Progenitor cell of endocrine pancreas (in vitro differentiated cells): Measurements from ENCODE around the gene AHRR. TPM values are rescaled to one million over a fixed set of nuclear protein-coding genes. Genes with fewer than 3 reads are reported as not detected.

Source experiments
- DNase-seq: peaks from one replicate; pipeline ENCODE4 v3.0.0; 2021; ENCODE audit warnings: low spot score; ENCODE audit not compliant: unreplicated experiment
- H3K27ac Mint-ChIP-seq: 2 replicates; pipeline ENCODE4 v1.8.0; 2021; ENCODE audit warnings: mild to moderate bottlenecking, moderate library complexity, mixed read lengths
- H3K27me3 Mint-ChIP-seq: 2 replicates; pipeline ENCODE4 v1.8.0; 2021; ENCODE audit warnings: mixed read lengths
- H3K36me3 Mint-ChIP-seq: 2 replicates; pipeline ENCODE4 v1.8.0; 2022; ENCODE audit warnings: mixed read lengths; ENCODE audit not compliant: insufficient read depth
- H3K4me1 Mint-ChIP-seq: 2 replicates; pipeline ENCODE4 v1.8.0; 2021; ENCODE audit warnings: low read depth, mixed read lengths
- H3K4me3 Mint-ChIP-seq: 2 replicates; pipeline ENCODE4 v1.8.0; 2021; ENCODE audit warnings: low read depth, mild to moderate bottlenecking, moderate library complexity, mixed read lengths
- H3K9me3 Mint-ChIP-seq: 2 replicates; pipeline ENCODE4 v1.8.0; 2021; ENCODE audit warnings: low read depth, mixed read lengths
- total RNA-seq: library from RNA; stranded (reverse); gene quantifications from 2 replicates; pipeline ENCODE4 v1.2.1, GENCODE V29; 2021
- TF ChIP-seq, protein P1 (sequence below): fragments of 200-600 bp; sonication (generic); IDR thresholded peaks from one replicate; pipeline ENCODE4 v1.5.0; 2021; ENCODE audit warnings: antibody characterized with exemption, mild to moderate bottlenecking; ENCODE audit not compliant: unreplicated experiment

Gene AHRR
- total RNA-seq, 1 donor from 2014 or later = 1.3 TPM

DNA sequence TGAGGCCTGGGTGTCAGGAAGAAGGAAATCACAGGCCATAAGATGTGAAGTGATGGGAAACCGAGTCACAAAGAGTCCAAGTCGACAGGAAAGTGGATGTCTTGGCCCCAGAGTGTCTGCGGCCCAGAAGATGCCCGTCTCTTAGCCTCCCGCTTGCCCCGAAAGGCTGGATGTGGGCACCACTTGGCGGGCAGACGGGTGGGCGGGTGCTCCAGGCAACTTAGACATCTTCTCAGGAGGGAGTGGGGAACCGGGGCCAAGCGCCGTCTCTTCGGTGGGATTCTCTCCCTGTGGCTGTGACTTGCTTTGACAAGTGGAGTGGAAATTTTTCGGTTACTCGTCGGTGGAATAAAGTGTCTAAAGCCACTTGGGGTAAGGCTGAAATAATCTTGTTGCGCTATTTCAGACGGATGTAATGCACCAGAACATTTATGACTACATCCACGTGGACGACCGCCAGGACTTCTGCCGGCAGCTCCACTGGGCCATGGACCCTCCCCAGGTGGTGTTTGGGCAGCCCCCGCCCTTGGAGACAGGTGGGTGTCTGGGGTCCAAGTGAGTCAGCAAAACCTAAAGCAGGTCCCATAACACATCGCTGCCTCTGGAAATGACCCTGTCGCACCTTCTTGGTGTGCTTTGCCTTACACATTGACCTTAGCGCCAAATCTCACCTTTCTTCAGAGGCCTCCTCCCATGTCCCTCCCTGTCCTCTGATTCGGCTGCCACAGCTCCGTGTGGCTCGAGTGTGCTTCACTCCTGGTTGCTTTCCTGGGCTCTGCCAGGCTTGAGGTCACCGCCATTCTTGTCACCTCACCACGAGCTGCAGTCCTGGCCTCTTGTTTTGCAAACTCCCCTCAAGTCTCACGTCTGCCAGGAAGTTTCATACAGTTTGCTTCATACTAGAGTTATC lies 101.1 kb downstream of the AHRR start:
- Mint-ChIP-seq H3K27ac (no peak overlapping the region), H3K36me3 (no peaks in the 10 kb centered on the region), H3K4me1 (no peaks in the 10 kb centered on the region), H3K9me3 (peaks cover 10% of the 10 kb centered on the region), H3K27me3 (no peaks in the 10 kb centered on the region), H3K4me3 (no peak overlapping the region)
- no peak for DNase-seq
- TF ChIP-seq, protein P1, sequence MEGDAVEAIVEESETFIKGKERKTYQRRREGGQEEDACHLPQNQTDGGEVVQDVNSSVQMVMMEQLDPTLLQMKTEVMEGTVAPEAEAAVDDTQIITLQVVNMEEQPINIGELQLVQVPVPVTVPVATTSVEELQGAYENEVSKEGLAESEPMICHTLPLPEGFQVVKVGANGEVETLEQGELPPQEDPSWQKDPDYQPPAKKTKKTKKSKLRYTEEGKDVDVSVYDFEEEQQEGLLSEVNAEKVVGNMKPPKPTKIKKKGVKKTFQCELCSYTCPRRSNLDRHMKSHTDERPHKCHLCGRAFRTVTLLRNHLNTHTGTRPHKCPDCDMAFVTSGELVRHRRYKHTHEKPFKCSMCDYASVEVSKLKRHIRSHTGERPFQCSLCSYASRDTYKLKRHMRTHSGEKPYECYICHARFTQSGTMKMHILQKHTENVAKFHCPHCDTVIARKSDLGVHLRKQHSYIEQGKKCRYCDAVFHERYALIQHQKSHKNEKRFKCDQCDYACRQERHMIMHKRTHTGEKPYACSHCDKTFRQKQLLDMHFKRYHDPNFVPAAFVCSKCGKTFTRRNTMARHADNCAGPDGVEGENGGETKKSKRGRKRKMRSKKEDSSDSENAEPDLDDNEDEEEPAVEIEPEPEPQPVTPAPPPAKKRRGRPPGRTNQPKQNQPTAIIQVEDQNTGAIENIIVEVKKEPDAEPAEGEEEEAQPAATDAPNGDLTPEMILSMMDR = no peak

DNA sequence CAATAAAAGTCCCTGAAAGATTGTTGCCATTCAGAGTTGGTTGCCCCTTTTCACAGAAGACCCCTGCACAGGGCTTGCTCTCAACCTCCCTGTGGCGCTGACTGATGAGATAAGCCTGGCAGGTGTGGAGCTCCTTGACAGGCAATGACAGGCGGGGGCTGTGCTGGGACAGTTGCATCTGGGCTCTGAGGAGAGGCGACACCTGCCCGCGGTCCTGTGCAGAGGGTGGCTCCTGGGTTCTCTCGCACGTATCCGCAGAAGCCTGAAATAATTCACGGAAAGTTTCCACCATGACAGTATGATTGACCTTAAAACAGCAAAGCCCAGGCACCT lies 101.7 kb downstream of the AHRR start:
- no peaks in the 10 kb centered on the region for H3K36me3 Mint-ChIP-seq
- H3K27me3 Mint-ChIP-seq = no peaks in the 10 kb centered on the region
- no peak overlapping the region for H3K4me3 Mint-ChIP-seq
- no peak for DNase-seq
- H3K27ac Mint-ChIP-seq = no peak overlapping the region
- H3K4me1 Mint-ChIP-seq = no peaks in the 10 kb centered on the region
- H3K9me3 Mint-ChIP-seq = peaks cover 10% of the 10 kb centered on the region
- TF ChIP-seq, protein P1 = no peak

DNA sequence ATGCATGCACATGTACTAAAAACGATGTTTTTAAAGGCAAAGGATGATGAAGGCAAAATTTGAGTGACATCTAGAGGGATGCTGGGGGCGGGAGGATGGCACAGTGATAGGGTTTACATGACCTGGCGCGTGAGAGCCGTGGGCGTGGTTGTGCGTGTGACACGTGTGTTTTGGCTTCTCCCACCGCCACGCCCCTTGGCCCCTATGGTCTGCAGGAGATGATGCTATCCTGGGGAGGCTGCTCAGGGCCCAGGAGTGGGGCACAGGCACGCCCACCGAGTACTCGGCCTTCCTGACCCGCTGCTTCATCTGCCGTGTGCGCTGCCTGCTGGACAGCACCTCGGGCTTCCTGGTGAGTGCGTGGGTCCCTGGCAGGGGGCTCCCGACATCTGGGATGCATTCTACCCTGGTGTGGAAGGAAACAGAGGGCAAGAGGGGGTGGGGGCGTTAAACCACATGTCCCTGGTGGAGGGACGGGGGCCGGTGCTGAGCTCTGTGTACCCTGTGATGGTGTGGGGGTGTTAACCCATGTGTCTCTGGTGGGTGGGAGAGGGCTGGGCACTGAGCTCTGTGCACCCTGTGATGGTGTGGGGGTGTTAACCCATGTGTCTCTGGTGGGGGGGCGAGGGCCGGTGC lies 102.2 kb downstream of the AHRR start:
- no peak for DNase-seq
- TF ChIP-seq, protein P1 = no peak
- Mint-ChIP-seq H3K4me1 (no peaks in the 10 kb centered on the region), H3K27ac (no peak overlapping the region), H3K36me3 (no peaks in the 10 kb centered on the region), H3K27me3 (no peaks in the 10 kb centered on the region), H3K9me3 (peaks cover 10% of the 10 kb centered on the region), H3K4me3 (no peak overlapping the region)

DNA sequence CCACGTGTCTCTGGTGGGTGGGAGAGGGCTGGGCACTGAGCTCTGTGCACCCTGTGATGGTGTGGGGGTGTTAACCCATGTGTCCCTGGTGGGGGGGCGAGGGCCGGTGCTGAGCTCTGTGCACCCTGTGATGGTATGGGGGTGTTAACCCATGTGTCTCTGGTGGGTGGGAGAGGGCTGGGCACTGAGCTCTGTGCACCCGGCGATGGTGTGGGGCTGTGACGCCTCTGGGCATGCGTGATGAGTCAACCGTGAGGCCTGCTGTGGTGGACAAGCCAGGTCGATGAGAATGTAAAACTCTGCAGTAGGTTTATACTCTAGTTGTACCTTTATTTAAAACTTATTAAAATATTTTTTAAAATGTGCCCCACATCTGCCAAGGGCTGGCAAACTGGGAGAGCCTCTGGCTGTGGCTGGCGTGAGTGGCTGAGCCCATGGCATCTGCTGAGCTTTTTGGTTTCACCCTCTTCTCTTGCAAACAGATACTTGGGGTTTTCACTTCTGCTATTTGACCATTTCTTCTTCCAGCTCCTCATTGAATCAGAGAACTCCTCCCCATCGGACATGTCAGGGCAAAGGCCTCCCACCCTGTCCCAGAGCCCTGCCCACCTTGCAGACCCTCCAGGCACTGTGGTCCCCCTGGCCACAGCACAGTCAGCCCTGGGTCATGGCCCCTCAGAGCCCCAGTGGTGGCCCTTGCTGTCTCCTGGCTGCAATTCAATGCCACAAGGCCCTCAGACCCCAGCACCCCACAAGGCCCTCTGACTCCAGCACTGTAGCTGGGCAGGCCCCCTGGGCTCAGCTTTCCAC lies 103.0 kb downstream of the AHRR start:
- TF ChIP-seq, protein P1 = no peak
- no peak for DNase-seq
- Mint-ChIP-seq H3K27ac (no peak overlapping the region), H3K27me3 (no peaks in the 10 kb centered on the region), H3K36me3 (no peaks in the 10 kb centered on the region), H3K4me1 (no peaks in the 10 kb centered on the region), H3K4me3 (no peak overlapping the region), H3K9me3 (peaks cover 10% of the 10 kb centered on the region)

DNA sequence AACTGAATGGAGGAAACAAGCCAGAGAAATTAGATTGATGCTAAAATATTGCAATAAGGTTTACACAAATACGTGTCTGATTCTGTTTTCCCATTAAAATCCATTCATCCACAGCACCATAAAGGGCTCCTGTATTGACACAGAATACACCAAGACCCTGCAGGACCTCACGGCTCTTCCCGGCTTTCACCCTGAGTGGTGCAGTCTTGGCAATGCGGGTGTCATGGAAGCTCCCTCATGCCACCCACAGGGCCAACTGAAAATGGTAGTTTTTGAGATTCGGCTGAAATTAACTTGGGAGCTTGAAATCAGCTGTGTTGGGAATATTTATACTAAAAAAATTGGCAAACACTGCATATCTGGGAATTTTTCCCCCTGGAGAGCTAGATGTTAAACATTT lies 104.2 kb downstream of the AHRR start:
- Mint-ChIP-seq H3K27ac (no peak overlapping the region), H3K4me3 (no peak overlapping the region), H3K9me3 (peaks cover 10% of the 10 kb centered on the region), H3K36me3 (no peaks in the 10 kb centered on the region), H3K4me1 (no peaks in the 10 kb centered on the region), H3K27me3 (peaks cover 3% of the 10 kb centered on the region)
- TF ChIP-seq, protein P1 = no peak
- no peak for DNase-seq
